Hematopoietic multipotent progenitor cell treated with erythropoietin and hydrocortisone succinate and interleukin-3 and kit ligand, for 6 days (in vitro differentiated cells): ENCODE measurements around the gene SLC25A28.
"Not testable (repeated sequence)": the region's sequence is repeated elsewhere in the genome, so short reads cannot be mapped to it uniquely, and the experiment has no call there.

Source experiments
- DNase-seq: peaks from one replicate; pipeline ENCODE4 v3.0.0-alpha.2; 2015

SLC25A28 gene

GRCh38 chr10:99628923-99629624 is 8.8 kb upstream of the SLC25A28 start:
- no peak for DNase-seq

- not testable (repeated sequence) for DNase-seq
Measured at GRCh38 chr10:99625124-99625523, 4.9 kb upstream of the SLC25A28 start.

GRCh38 chr10:99623919-99624318 is 3.7 kb upstream of the SLC25A28 start:
- DNase-seq = no peak

DNA sequence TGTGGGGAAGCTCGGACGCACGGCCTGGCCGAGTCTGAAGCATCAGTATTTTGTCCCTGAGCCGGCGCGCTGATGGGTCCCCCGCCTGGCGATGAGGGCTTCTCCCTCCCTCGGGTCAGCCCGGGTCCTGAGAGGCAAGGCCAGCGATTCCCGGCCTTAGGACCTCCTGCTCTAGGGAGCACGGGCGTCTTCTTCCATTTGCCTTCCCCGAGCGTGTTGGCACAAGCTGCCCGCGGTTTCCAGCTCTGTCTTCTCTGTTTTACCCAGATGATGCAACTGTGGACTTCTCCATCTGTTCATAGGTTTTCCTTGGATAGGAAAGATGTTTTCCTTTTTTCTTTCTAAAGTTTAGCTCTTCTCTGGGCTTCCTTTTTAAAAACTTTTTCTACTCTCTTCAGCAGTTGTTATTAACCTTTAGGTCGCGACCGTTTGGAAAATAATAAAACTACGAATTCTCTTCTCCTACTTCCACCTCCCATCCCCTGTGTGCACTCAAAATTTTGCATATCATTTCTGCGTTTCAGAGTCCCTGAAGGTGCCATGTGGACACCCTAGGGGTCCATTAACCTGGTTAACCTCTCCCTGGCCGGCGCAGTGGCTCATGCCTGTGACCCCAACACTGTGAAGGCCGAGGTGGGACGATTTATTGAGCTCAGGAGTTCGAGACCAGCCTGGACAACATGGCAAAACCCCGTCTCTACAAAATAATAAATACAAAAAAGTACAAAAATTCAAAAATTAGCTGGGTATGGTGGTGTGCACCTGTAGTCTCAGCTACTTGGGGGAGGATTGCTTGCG is 1.4 kb upstream of the SLC25A28 start:
- DNase-seq = no peak

- peak; percentile 100 for DNase-seq
Measured at GRCh38 chr10:99620711-99621453, 643 bp upstream of the SLC25A28 start.

DNA sequence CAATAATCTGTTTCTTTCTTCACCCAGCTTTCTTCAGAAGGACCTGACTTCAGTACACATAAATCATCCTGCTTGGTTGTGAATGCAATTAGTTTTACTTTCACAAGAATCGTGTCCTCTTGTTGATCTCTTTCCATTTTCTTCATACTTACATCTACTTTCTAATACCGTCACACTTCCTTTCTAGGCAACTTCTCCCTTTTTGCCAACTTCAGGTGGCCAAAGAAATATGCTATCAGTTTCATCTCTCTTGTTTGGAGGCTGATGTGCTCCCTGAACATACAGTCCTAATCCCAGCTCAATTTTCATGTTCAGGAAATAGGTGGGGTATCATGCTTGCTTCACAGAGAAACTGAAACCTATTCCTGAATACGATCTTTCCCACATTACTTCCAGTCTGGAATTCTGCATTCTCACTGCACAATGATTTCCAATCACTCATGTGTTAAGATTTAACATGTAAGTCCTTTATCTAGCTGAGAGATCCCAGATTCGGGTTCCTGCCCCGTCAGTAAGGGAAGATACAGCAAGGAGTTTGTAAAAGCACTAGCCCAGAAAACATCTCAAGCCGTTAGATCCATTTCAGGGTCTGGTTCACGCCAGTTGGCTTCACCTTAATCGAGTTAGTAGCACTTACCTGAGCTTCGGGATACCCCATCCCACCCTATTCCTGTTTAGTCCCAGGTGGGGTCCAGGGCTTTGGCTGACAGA is 994 bp downstream of the SLC25A28 start:
- DNase-seq = no peak

DNA sequence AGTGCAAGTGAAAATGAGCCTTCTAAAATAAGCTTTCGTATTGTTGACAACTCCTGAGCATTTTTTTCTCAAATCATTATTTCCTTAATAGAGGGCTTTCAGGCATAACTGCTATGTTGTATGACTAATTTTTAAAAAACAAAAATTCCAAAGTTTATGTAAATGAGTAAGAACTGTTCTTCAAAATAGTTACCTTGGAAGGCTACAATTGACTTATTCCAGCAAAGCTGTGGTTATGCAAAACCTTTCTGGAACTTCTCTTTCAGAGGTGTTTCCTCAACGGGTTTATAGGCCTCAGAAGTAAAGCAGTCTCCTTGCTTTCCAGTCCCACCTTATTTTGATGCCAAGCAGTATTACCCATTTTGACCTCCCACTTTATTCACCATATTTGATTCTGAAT is 2.5 kb downstream of the SLC25A28 start:
- DNase-seq = no peak

DNA sequence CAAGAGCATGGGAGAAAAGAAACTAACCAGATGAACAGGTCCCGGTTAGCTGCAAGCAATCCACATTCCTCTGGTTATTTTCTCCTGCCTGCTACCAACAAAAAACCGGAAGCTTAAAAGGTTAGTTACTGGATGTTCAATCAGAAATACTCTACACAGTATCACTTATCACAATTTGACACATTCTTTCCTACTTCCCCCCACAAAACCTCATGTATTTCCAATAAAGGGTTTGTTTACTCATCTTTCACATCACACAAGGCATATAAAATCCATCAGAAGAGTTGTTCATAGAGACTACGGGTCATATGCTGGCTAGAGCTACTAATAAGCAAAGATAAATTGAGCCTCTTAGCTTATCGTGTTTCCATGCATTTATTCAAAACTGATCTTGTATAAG is 4.8 kb downstream of the SLC25A28 start:
- DNase-seq = no peak

- peak; percentile 75 for DNase-seq
Measured at GRCh38 chr10:99612167-99612831, 7.9 kb downstream of the SLC25A28 start.

DNA sequence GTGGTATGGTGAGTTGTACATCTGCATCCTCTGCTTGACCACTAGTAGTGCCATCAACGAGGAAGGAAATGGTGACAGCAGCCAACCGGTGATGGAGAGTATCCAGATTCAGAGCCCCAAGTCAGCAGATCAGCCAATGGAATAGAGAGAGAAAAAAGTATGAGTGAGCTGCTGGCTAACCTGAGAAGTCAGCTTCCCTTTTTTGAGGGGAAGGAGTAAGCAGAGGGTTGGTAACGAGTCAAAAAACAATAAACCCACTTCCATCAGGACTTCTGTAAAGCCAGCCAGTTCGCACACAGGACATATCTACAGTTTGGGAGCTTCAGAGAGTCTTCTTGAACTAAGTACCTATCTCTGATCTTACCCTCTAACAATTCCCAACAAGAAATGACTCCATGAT is 8.9 kb downstream of the SLC25A28 start:
- no peak for DNase-seq

- no peak for DNase-seq
Measured at GRCh38 chr10:99610221-99610620, 10.0 kb downstream of the SLC25A28 start.

- no peak for DNase-seq
Measured at GRCh38 chr10:99609186-99609585, 11.1 kb downstream of the SLC25A28 start.

- DNase-seq = no peak
Measured at GRCh38 chr10:99605351-99605750, 14.9 kb downstream of the SLC25A28 start.

- DNase-seq = no peak
Measured at GRCh38 chr10:99604862-99605261, 15.4 kb downstream of the SLC25A28 start.

DNA sequence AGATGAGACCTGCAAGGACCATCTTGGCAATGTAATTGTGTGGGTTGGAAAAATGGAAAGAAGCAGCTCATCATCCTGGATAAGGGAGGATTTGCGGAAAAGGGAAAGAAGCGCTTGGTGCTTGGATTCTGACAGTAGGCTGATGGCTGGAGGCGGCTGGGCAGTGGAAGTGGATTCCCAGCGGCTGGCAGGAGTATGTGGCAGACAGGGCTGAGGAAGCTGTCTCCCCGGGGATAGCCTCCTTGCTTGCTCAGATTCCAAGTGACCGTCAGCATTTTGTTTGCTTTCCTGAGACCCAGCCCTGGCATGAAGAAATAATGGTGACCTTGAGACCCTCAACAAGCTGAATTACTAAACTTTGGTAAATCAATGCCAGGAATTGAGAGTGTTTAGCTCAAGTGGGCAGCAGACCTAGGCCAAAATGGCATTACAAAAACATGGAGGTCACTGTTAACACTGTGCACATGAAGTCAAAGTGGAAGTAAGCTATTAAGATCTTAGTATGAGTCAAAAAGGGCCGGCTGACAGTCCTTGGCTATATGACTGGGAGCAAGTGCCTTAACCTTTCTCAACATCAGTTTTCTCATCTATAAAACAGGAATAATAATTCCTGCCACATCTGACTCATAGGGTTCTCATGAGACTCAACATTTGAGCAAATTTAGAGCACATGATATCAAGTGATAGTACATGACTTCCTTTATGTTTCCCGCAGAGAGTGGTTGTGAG is 21.3 kb downstream of the SLC25A28 start:
- no peak for DNase-seq

GRCh38 chr10:99598011-99598410 is 22.2 kb downstream of the SLC25A28 start:
- DNase-seq = no peak

DNA sequence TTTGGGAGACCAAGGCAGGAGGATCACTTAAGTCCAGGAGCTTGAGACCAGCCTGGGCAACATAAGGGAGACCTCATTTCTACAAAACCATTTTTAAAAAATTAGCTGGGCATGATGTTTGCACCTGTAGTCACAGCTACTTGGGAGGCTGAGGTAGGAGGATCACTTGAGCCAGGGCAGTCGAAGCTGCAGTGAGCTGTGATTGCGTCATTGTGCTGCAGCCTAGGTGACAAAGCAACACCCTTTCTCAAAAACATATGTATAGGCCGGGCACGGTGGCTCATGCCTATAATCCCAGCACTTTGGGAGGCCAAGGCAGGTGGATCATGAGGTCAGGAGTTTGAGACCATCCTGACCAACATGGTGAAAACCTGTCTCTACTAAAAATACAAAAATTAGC is 23.5 kb downstream of the SLC25A28 start:
- not testable (repeated sequence) for DNase-seq

GRCh38 chr10:99595770-99596465 is 24.3 kb downstream of the SLC25A28 start:
- no peak for DNase-seq

GRCh38 chr10:99595236-99595635 is 25.0 kb downstream of the SLC25A28 start:
- DNase-seq = no peak

- DNase-seq = no peak
Measured at GRCh38 chr10:99593312-99593711, 26.9 kb downstream of the SLC25A28 start.

DNA sequence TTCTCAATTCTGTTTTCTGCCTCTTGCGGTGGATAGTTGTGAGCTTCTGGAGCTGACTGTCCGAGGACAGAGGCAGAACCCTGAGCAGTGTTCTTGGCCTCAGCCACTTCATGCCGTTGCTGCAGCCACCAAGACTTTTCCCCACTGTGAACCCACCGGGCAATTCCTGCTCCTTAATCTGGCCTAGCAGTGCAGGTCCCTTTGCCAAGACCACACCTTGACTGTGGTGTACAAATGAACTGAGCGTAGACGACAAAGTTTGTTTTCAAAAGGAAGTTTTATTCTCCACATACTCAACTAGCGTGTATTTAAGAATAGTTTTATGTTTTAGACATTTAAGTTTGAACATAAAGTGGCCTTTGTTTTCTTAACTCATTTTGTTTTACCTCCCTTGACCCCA is 29.4 kb downstream of the SLC25A28 start:
- no peak for DNase-seq
